HCT116 (cell line): ENCODE results near the gene LIPA. TPM values are rescaled to one million over a fixed set of nuclear protein-coding genes. Genes with fewer than 3 reads are reported as not detected.

ENCODE experiments used
- ATAC-seq: fragments of 200-7000 bp; cut with Tn5 transposase; 2 replicates; pipeline ENCODE4 v1.9.1; 2020; ENCODE audit warnings: mild to moderate bottlenecking, moderate library complexity
- BruUV-seq: library from RNA; stranded (reverse); fragments of 400-500 nt; replicated peaks from 2 replicates; lab custom pipeline; 2021; lab: Mats Ljungman, UMichigan
- CTCF ChIA-PET: fragments of 300-600 bp; sonication (Branson Sonifier 250); formaldehyde crosslinking; loops from one replicate; lab custom pipeline; 2021; ENCODE audit warnings: antibody characterized with exemption; lab: Charles Lee
- POLR2A ChIA-PET: fragments of 300-600, 350-600 bp; sonication (Branson Sonifier 250); formaldehyde crosslinking; loops from one replicate; lab custom pipeline; 2021; ENCODE audit warnings: antibody characterized with exemption; lab: Charles Lee
- RAD21 ChIA-PET, 2 experiments: fragments of 300-600 bp; sonication (Branson Sonifier 250); formaldehyde crosslinking; loops; one replicate each; lab custom pipeline; 2023; ENCODE audit warnings: low total read pairs in 2 of 2; ENCODE audit not compliant: uncharacterized antibody in 2 of 2, unreplicated experiment in 2 of 2, low non-redundant PET in 1 of 2; lab: Charles Lee
- DNase-seq: peaks from one replicate; pipeline ENCODE4 v3.0.0-alpha.2; 2010; ENCODE audit warnings: low read depth, low spot score
- H2AFZ ChIP-seq: fragments of 200-600 bp; shearing (Covaris generic), sonication (generic); 2 replicates; pipeline ENCODE4 v1.6.1; 2017; ENCODE audit warnings: low read depth, mixed run types, mixed read lengths, antibody characterized with exemption, low read length; ENCODE audit not compliant: poor library complexity, severe bottlenecking
- H3K27ac ChIP-seq: 2 replicates; pipeline ENCODE4 v1.5.1; 2012; ENCODE audit warnings: low read depth, low read length
- H3K27me3 ChIP-seq: fragments of 200-600 bp; sonication (generic); 2 replicates; pipeline ENCODE4 v1.6.1; 2016; ENCODE audit warnings: mixed run types, low read length, mixed read lengths; ENCODE audit not compliant: insufficient read depth
- H3K36me3 ChIP-seq, 2 experiments: fragments of 200-500 bp in 1 of 2; fragments of 200-600 bp in 1 of 2; sonication (Bioruptor generic) in 1 of 2; sonication (generic) in 1 of 2; 2 replicates each; pipeline versions ENCODE4 v1.5.1 to v1.6.1; 2014 to 2016; ENCODE audit warnings: low read length in 2 of 2, inconsistent platforms in 1 of 2, mixed read lengths in 1 of 2, mixed run types in 1 of 2; ENCODE audit not compliant: insufficient read depth in 2 of 2, control insufficient read depth in 1 of 2
- H3K4me1 ChIP-seq, 2 experiments: fragments of 200-600 bp in 1 of 2; sonication (generic) in 1 of 2; 2 replicates each; pipeline versions ENCODE4 v1.5.1 to v1.6.1; 2012 to 2017; ENCODE audit warnings: low read length in 2 of 2, inconsistent platforms in 1 of 2, mild to moderate bottlenecking in 1 of 2, mixed read lengths in 1 of 2, mixed run types in 1 of 2, moderate library complexity in 1 of 2; ENCODE audit not compliant: insufficient read depth in 2 of 2, control insufficient read depth in 1 of 2
- H3K4me2 ChIP-seq: fragments of 200-600 bp; sonication (generic); 2 replicates; pipeline ENCODE4 v1.6.1; 2017; ENCODE audit warnings: mixed run types, low read length, mixed read lengths
- H3K4me3 ChIP-seq, 2 experiments: fragments of 200-600 bp in 1 of 2; sonication (generic) in 1 of 2; replicated peaks in 1 of 2; 2 replicates each; pipeline ENCODE4 v1.5.1; 2011 to 2016; ENCODE audit warnings: low read length in 2 of 2, control low read depth in 1 of 2, low read depth in 1 of 2, mild to moderate bottlenecking in 1 of 2, mixed read lengths in 1 of 2, mixed run types in 1 of 2
- H3K79me2 ChIP-seq: fragments of 200-600 bp; sonication (generic); 2 replicates; pipeline ENCODE4 v1.6.1; 2017; ENCODE audit warnings: mild to moderate bottlenecking, mixed run types, low read length, moderate library complexity, mixed read lengths; ENCODE audit not compliant: insufficient read depth
- H3K9ac ChIP-seq: fragments of 200-600 bp; sonication (generic); 2 replicates; pipeline ENCODE4 v1.6.1; 2016; ENCODE audit warnings: low read length, mixed read lengths
- H3K9me2 ChIP-seq: fragments of 200-600 bp; sonication (generic), shearing (Covaris generic); 2 replicates; pipeline ENCODE4 v1.6.1; 2017; ENCODE audit warnings: mixed run types, mild to moderate bottlenecking, moderate library complexity; ENCODE audit not compliant: insufficient read depth
- H3K9me3 ChIP-seq, 2 experiments: fragments of 200-500 bp in 1 of 2; fragments of 200-600 bp in 1 of 2; sonication (Bioruptor generic) in 1 of 2; sonication (generic) in 1 of 2; 2 replicates each; pipeline ENCODE4 v1.6.1; 2014 to 2017; ENCODE audit warnings: low read length in 2 of 2, mixed read lengths in 2 of 2, inconsistent platforms in 1 of 2, low read depth in 1 of 2, mild to moderate bottlenecking in 1 of 2, mixed run types in 1 of 2, moderate library complexity in 1 of 2; ENCODE audit not compliant: control insufficient read depth in 1 of 2, insufficient read depth in 1 of 2
- H4K20me1 ChIP-seq: fragments of 200-600 bp; sonication (generic), shearing (Covaris generic); 2 replicates; pipeline ENCODE4 v1.6.1; 2017; ENCODE audit warnings: mixed run types, mild to moderate bottlenecking, moderate library complexity; ENCODE audit not compliant: insufficient read depth
- ATF3 ChIP-seq: IDR thresholded peaks from 2 replicates; pipeline ENCODE4 v1.6.1; 2012
- CBX3 ChIP-seq: IDR thresholded peaks from 2 replicates; pipeline ENCODE4 v1.6.1; 2012; ENCODE audit warnings: low read depth
- CTCF ChIP-seq, 3 experiments: fragments of 200-600 bp in 1 of 3; sonication (generic) in 1 of 3; IDR thresholded peaks in 2 of 3; conservative IDR thresholded peaks in 1 of 3; 2 replicates each; pipeline ENCODE4 v1.5.1; 2012 to 2017; ENCODE audit warnings: low read depth in 2 of 3, low read length in 2 of 3, antibody characterized with exemption in 1 of 3, borderline replicate concordance in 1 of 3, control low read depth in 1 of 3, mild to moderate bottlenecking in 1 of 3, mixed read lengths in 1 of 3, mixed run types in 1 of 3, moderate library complexity in 1 of 3; ENCODE audit not compliant: insufficient read depth in 1 of 3
- ELF1 ChIP-seq: IDR thresholded peaks from 2 replicates; pipeline ENCODE4 v1.6.1; 2012; ENCODE audit warnings: low read depth, borderline replicate concordance
- EZH2phosphoT487 ChIP-seq: fragments of 200-600 bp; IDR thresholded peaks from 2 replicates; pipeline ENCODE4 v1.6.1; 2018; ENCODE audit warnings: antibody characterized with exemption, borderline replicate concordance
- FOSL1 ChIP-seq: IDR thresholded peaks from 2 replicates; pipeline ENCODE4 v1.6.1; 2012; ENCODE audit warnings: low read depth
- POLR2AphosphoS5 ChIP-seq: IDR thresholded peaks from 2 replicates; pipeline ENCODE4 v1.6.1; 2011; ENCODE audit warnings: mild to moderate bottlenecking, low read depth, low read length, moderate library complexity
- SRF ChIP-seq: IDR thresholded peaks from 2 replicates; pipeline ENCODE4 v1.6.1; 2012; ENCODE audit warnings: low read depth
- YY1 ChIP-seq: IDR thresholded peaks from 2 replicates; pipeline ENCODE4 v1.6.1; 2011; ENCODE audit warnings: low read length, low read depth, moderate library complexity, mild to moderate bottlenecking; ENCODE audit not compliant: insufficient replicate concordance; ENCODE audit errors: extremely low read depth
- ZFX ChIP-seq: fragments of 450-650 bp; IDR thresholded peaks from 2 replicates; pipeline ENCODE4 v1.6.1; 2017
- intact Hi-C: fragments of 100-400 bp; cut with micrococcal nuclease; formaldehyde crosslinking; loops from 2 replicates; pipeline ENCODE4 v1.10.0; 2022
- total RNA-seq: library from RNA; stranded (reverse); gene quantifications from one replicate; pipeline ENCODE4 v1.2.1, GENCODE V29; 2021; ENCODE audit not compliant: unreplicated experiment

Gene LIPA
- total RNA-seq, 1 experiment from 2014 or later, result 27.1 TPM

GRCh38 chr10:89283936-89284475 lies 32.4 kb upstream of the LIPA start:
- DNase-seq, result no peak
- peak overlapping the region; percentile 15; the same call in 1 of the 2 replicates for H3K27ac ChIP-seq
- H3K79me2 ChIP-seq, result no peaks in the 10 kb centered on the region
- H3K4me2 ChIP-seq, result peak overlapping the region; percentile 47
- intact Hi-C loops, result loop anchor here (2.0 kb wide), 1 partner anchor 19 kb away; the partner anchor contains the start of gene IFIT2
- TF ChIP-seq YY1, result no peak
- peak; percentile 73 for TF ChIP-seq ELF1
- TF ChIP-seq EZH2phosphoT487, result no peak
- TF ChIP-seq SRF, result no peak
- TF ChIP-seq POLR2AphosphoS5, result 0 out of 2 replicates have a peak, but pooled peaks have one; percentile 30
- ChIA-PET CTCF (no interaction called here), POLR2A (no interaction called here), RAD21 (no interaction called here)
- H3K9me2 ChIP-seq, result no peaks in the 10 kb centered on the region
- peak overlapping the region; percentile 41 for H3K9ac ChIP-seq
- peak overlapping the region; percentile 95 for H2AFZ ChIP-seq
- ATAC-seq, result peak; percentile 63
- peaks cover 35 to 47% of the 10 kb centered on the region in 2 experiments for H3K4me1 ChIP-seq
- no peaks in the 10 kb centered on the region for H3K36me3 ChIP-seq
- no TSS peak for BruUV-seq
- no peaks in the 10 kb centered on the region for H3K9me3 ChIP-seq
- no peaks in the 10 kb centered on the region for H4K20me1 ChIP-seq
- no peak overlapping the region for H3K4me3 ChIP-seq
- H3K27me3 ChIP-seq, result no peaks in the 10 kb centered on the region

GRCh38 chr10:89283025-89283935 lies 31.7 kb upstream of the LIPA start:
- no peak overlapping the region for H3K4me3 ChIP-seq
- TF ChIP-seq CBX3 (no peak), POLR2AphosphoS5 (no peak), CTCF (IDR thresholded peaks at IDR 0.05 in 2 of 3, conservative IDR thresholded peaks at IDR 0.05 in 1 of 3; ENCODE audit: borderline replicate concordance in 1 of 3, insufficient read depth in 1 of 3, low read depth in 2 of 3, low read length in 2 of 3) (no peak), ATF3 (no peak), ZFX (no peak), FOSL1 (no peak)
- no peaks in the 10 kb centered on the region for H3K27me3 ChIP-seq
- no peaks in the 10 kb centered on the region for H3K9me2 ChIP-seq
- H3K9ac ChIP-seq, result peak overlapping the region; percentile 41
- H3K36me3 ChIP-seq, result no peaks in the 10 kb centered on the region
- no peaks in the 10 kb centered on the region for H3K9me3 ChIP-seq
- H3K4me1 ChIP-seq, result peaks cover 41 to 54% of the 10 kb centered on the region in 2 experiments
- no peaks in the 10 kb centered on the region for H3K79me2 ChIP-seq
- intact Hi-C loops, result loop anchor here (2.0 kb wide), 1 partner anchor 20 kb away; the partner anchor contains the start of gene IFIT2
- POLR2A ChIA-PET, result no interaction called here
- H4K20me1 ChIP-seq, result no peaks in the 10 kb centered on the region
- CTCF ChIA-PET, result interaction anchor here (1.0 kb wide), 1 partner anchor 86 kb away, joined by 3 read pairs; no protein-coding TSS in a partner anchor
- H3K27ac ChIP-seq, result peak overlapping the region; percentile 15; the same call in 1 of the 2 replicates
- ATAC-seq (no peak), DNase-seq (no peak)
- RAD21 ChIA-PET, result no interaction called here
- no TSS peak for BruUV-seq
- peak overlapping the region; percentile 47 for H3K4me2 ChIP-seq
- peak overlapping the region; percentile 95 for H2AFZ ChIP-seq
